Globus pallidus (tissue), 1 donor: ENCODE measurements around the gene RAB31.
"Not testable (repeated sequence)": the region's sequence is repeated elsewhere in the genome, so short reads cannot be mapped to it uniquely, and the experiment has no call there.

Source experiments
- DNase-seq: peaks from one replicate; pipeline ENCODE4 v3.0.0-alpha.2; 2015; ENCODE audit warnings: low spot score

Gene RAB31

DNA sequence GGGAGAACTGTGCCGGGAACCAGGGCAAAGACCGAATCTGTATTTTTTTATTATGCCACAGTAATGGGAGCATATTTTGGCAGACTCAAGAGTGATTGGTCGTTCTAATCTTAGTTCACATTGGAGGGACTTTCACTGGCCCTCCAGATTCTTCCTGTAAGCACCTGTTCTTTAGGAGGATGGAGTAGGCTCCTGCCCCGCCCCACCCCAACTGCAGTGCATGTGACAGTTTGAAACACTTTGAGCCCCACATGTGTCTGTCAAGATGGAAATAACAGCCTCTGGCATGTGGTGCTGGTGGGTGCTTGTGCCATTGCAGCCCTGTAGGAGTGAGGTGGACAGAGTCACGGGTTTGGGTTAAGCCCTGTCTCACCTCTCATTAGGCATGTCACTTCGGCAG lies 134.3 kb downstream of the RAB31 start:
- DNase-seq: no peak

DNA sequence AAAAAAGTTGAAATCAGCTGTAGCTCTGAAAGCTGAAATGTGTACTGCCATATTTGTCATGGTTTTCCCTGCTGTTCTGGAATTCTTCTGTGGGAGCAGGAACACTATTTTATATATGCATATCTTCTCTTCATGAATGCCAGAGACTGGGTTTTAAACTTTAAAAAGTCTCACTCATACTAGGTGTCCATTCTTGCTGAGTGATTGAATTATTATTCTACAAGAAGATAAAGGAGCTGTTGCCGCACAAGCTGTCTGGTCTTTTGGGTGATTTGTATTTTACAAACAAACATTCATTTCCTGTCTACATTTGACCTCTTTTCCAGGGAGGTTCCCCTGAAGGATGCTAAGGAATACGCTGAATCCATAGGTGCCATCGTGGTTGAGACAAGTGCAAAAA lies 137.2 kb downstream of the RAB31 start:
- DNase-seq: no peak

DNA sequence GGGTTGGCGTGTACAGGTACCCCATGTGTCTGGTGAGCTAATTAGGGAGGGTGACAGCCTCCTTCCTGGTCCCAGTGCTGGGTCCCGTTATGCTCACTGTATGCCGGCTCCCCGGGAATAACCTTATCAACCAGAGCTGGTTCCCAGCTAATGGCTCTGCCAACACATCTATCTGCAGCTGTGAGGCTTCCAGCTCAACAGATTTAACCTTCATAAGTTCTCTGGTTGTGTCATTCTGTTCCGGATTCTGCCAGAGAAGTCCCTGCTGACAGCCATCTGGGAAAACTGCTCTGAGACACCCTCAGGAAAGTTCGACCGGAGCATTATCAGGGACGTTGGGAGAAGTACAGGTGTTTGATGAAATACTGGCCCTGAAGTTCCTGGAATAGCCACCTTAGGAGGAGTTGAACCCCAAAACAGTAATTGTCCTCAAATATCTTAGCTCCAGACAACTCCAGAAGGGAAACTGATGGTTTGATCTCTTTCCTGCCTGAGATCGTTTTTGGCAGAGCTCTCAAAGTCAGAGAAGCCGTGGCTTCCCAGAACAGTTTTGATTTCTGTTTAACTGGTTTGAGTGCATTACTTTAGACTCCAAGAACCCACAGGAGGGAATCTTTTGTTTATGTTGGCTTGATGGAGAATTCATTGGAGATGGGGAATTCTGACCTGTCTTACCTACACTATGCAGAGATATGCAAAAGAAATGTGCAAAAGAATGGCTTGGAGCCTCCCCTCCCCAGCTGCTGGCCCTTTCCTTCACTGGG lies 138.2 kb downstream of the RAB31 start:
- DNase-seq: no peak

DNA sequence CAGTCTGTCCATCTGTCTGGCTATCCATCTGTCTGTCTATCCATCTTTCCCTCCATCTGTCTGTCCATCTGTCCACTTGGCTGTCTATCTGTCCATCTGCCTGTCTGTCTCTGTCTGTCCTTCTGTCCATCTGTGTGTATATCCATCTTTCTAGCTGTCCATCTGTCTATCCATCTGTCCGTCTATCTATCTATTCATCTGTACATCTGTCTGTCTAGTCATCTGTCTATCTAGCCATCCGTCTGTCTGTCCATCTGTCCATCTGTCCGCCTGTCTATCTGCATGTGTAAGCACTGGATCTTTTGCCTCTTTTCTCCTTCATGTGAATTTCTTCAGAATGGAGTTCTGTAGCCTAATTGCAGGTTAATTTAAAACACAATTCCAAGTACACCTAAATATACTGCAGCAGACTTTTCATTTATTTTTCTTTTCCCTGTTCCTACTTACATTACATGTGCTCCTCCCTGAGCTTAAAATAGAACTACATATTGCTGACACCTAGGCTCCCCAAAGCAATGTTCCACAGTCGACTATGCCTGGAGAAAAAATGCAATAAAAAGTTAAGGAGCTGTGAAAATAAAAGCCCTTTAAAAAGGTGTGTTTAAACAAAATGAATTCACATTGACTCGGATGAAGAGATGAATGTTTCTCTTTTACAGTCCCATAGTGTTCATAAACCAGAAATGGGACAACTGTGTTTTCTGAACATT lies 140.2 kb downstream of the RAB31 start:
- no peak for DNase-seq

DNA sequence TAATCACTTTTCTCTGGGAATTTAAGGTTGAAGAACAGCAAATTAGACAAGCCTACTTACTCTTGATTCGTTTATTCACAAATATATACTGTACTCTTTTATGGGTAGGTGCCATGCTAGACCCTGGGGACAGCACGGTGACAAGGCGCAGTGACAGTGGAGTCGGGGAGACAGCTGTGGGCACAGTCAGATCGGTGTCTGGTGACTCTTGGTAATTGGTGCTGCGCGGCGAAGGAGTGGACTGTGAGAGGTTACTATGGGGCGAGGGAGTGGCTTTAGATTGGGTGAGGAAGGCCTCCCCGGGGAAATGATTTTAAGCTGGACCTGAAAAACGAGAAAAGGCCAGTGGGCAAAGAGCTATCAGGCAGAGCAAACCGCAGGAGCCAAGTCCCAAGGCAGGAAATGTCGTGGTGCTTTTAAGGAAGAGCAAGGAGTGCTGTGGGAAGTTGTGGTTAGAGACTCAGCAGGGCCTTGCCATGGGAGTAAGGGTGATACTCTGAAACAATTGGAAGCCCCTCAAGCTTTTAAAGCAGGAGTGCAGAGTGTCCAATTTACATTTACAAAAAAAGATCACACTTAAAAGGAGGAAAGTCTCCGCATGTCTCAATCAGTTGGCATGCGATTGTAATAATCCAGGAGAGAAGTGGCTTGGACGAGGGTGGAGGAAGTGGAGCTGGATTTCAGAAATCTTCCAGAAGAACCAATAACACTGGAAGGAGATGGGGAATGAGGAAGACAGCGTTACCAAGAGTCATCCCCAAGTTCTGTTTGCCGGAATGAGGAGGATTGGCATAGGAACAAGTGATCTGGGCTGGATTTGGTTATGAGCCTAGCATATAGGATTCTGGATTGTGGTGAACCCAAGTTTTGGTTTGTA lies 141.5 kb downstream of the RAB31 start:
- DNase-seq: no peak

DNA sequence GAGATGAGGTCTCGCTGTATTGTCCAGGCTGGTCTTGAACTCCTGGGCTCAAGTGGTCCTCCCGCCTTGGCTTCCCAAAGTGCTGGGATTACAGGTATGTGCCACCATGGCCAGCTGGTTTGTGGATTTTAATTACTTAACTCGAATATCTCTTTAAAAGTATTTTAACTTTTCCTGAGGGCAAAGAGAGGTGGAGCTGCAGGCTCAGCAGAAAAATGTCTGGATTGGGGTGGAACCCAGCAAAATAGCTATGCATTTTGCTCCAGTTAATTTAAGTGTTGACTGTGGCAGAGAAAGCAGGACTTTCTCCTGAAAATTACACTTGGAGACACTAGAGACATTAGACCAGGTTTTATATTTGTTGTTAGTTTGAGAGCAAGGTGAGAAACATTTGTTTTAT lies 142.2 kb downstream of the RAB31 start:
- DNase-seq: no peak

DNA sequence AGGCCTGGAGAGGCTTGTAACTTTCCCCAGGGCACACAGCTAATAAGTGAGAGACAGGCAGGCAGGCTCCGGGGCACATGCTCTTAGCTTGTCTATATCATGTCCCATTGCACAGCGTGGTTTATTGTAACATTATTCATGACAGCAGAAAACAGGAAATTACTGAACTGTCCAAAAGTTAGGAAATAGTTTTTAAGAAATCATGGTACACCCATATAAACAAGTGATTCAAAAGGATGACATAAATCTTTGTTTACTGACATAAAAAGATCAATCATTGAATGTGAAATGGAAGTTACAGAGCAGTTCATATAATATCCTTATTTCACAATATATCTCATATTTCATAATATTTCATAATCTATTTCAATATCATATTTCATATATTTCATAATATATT lies 143.4 kb downstream of the RAB31 start:
- no peak for DNase-seq

DNA sequence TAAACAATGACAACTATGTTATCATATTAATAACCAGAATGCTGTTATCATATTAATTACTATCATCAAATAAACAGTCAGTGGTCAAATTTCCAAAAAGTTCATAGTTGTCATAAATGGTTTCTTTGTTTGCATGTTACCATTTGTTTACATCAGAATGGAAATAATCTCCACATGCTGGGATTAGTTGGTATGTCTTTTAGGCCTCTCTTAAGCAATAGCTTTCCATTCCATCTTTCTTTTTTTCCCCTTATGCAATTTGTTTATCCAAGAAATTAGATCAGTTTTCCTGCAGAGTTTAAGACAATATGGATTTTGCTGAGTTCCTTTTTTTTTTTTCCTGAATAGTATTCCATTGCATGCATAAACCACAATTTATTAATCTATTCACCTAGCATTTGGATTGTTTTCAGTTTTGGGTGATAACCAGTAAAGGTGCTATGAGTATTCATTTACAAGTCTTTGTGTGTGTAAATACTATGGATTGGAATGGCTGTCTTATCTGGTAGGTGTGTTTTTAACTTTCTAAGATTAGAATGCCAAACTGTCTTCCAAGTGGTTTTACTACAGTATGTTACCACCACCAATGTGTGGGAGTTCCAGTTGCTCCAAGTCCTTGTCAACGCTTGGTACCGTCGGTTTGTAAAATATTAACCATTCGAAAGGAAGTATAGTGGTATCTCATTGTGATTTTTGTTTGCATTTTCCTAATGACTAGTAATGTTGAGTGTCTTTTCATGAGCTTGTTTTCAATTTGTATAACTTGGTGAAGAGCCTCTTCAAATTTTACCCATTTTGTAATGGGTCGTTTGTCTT lies 144.4 kb downstream of the RAB31 start:
- DNase-seq: no peak

DNA sequence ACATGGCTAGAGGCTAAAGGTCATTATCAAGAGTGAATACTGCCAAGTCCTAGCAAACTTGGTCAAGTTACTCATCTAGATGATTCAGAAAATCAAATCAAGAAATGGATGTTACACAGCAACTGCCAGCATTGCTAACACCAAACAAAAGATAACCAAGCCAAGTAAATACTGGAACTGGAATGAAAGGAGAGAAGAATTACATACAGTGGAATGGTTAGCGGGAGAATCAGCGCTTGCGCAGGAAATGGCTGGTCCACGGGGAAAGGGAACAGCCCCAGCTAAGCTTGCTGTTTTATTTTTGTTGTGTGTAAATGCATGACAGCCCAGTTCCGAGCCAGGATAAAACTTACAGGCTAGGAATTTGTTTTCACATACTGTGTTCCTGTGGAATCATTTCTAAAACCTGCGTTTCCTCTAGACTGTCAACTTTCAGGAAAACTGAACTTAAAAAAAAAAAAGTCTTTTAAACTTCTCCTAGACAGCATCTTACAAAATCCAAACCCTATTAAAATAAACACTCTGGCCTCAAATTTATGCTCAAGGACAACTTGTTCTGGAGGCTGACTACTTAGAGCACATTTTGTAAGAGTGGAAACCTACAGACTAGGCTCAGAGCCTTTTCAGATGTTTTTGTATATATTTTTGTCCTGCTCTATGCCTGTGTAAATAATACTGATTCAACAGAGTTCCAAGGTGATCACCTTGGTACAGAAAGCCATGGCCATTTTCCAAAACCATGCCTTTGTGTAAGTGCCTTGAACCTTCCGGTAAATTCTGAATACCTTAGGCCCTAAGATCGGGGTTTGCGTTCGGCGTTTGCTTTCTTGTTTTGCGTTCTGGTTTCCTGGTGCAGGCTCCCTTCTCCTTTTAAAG lies 146.9 kb downstream of the RAB31 start:
- DNase-seq: no peak

DNA sequence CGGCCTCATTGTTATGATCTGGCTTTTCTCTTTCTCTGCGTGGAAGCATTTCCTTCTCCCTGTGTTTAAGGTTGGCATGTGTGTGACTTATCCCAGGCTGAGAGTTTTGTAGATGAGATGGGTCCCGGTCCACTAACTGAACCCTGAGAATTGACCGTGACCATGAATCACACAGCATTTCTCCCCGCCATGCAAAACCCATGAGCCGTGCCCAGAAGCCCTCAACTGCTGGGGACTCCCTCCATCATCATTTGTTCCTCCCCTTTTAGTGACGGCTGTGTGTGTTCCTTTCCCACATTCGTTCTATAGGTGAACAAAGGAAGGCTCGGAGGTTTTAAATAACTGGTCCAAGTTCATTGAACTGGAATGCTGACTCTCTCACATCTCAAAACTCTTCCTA lies 147.6 kb downstream of the RAB31 start:
- DNase-seq: no peak

DNA sequence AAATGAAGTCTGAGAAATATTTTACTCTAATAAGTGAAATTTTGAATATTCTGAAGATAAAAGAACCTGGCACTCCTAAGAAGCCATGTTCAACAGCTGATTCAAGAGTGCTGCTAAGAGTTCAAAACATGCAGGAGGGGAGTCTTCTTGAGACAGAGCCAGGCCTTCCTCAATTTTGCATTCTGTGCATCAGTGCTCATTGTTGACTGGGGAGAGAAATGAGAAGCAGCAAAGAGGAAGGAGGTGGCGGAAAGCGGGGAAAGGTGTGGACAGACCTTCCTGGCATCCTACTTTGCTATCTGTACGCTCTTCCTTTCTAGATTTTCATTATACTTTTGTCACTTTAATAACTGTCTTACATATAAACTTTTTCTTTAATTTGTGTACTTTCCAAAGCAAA lies 148.0 kb downstream of the RAB31 start:
- DNase-seq: no peak

DNA sequence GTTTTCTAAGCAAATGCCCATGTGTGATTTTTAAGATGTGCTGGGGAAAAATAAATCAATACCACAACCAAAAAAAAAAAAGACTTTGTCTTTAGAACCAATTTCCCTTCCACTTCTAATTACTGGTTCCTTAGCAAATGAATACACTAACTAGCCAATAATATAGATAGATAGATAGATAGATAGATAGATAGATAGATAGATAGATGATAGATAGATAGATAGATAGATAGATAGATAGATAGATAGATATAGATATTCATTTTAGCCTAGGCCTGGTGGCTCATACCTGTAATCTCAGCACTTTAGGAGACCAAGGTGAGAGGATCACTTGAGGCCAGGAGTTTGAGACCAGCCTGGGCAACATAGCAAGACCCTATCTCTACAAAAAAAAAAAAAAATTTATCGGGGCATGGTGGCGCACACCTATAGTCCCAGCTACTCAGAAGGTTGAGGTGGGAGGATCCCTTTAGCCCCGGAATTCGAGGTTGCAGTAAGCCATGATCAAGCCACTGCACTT lies 149.4 kb downstream of the RAB31 start:
- not testable (repeated sequence) for DNase-seq

DNA sequence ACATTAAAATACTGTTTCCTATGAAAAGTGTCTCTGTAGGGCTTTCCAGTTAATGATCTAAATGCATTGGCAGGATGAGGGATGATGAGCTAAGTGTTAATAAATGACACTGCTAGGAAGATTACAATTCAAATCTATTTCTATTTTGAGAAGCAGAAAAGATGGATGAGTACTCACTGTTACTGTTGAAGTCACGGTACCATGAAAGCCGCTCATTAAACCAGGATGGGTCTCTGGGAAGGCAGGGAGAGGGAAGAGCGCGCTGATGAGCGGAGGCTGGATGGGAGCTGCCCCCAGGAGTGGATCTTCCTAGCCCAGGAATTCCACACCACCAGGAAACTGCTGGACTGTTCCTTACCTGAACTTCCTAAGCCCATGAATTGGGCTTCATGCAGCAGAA lies 150.5 kb downstream of the RAB31 start:
- no peak for DNase-seq

DNA sequence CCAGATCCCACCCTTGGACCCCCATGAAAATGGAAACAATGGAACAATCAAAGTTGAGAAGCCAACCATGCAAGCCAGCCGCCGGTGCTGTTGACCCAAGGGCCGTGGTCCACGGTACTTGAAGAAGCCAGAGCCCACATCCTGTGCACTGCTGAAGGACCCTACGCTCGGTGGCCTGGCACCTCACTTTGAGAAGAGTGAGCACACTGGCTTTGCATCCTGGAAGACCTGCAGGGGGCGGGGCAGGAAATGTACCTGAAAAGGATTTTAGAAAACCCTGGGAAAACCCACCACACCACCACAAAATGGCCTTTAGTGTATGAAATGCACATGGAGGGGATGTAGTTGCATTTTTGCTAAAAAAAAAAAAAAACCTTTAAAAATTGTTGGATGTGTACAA lies 151.1 kb downstream of the RAB31 start:
- DNase-seq: no peak

DNA sequence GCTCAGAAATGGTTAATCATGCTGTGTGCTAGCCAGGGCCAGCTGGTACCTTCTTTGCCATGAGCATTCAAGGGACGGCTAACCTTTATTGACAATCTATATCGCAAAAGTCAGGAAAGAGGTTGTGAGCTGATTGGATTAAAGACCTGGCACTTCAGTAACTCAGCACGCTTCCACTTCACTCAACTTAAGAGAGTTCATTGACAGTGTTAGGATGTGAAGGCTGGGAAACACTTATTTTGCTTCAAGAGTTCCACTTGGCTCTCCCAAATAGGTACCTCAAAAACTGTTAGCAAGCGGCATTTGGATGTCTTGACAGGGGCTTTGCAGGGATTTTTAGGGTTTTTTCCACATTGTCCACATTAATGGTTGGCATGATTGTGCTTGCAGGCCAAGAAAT lies 152.6 kb downstream of the RAB31 start:
- no peak for DNase-seq

DNA sequence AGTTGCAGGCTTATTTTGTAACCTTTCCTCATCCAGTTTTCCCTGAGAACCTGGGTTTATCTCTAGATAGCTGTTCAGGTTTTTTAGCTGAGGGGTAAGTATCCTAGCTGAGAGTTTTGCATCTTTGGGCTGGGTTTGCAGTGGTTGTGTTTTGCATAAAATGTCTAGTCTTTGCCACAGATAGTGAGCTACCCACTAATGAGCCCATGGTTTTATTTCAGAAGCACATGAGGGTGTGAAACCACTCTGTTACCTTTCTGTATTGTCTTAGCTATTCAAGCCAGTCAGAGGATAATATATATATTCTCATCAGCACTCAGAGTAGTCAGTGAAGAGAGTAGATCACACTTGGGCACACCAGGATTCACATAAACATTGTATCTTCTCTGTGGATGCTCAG lies 153.1 kb downstream of the RAB31 start:
- DNase-seq: no peak

DNA sequence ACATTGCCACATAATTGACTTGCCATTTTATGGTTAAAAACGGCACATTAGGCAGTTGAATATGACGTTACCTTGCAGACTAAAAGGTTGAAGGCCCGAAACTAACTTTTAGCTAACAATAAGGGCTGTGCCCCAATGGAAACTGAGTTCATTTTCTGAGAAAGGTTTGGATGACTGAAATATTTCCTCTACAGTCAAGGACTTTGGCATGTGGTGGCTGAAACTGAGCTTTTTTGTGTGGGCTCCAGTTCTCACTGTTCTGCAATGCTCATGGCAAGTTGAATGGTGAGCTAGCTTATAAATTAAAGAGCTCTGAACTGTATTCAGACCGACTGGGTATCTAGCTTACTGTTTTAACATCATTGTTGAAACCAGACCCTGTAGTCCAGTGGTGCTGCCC lies 153.8 kb downstream of the RAB31 start:
- no peak for DNase-seq

DNA sequence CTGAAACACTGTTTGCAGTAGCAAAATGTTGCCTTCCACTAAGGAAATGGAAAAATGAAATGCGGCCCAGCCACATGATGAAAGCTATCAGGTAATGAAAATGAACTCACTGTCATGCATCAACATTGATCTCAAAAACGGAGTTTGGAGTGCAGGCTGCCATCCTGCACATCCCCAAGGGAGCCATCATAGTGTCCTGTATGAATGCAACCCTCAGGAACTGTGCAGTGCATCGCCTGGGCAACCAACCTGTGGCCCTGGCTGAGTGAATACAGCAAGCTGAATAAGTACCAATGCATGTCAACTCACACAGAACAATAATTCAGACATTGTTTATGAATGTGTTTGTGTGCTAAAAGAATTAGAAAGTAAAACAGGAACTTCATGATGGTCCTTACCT lies 154.6 kb downstream of the RAB31 start:
- no peak for DNase-seq

DNA sequence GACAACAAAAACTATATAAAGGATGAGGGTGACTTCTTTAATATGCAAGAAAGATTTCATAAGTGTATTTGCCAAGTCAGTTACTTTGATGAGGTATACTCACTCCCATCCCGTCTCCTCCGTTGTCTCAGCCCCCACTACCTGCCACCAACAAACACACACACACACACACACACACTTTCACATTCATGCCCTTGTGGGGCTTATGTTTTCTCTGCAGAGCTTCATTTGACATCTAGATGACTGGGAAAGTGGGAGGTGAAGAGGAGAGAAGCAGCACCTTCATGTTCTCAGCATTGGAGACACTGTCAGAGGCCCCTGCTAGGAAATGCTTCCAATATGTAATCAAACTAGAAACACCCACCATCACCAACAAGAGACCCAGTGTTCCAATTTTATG lies 155.2 kb downstream of the RAB31 start:
- DNase-seq: no peak

DNA sequence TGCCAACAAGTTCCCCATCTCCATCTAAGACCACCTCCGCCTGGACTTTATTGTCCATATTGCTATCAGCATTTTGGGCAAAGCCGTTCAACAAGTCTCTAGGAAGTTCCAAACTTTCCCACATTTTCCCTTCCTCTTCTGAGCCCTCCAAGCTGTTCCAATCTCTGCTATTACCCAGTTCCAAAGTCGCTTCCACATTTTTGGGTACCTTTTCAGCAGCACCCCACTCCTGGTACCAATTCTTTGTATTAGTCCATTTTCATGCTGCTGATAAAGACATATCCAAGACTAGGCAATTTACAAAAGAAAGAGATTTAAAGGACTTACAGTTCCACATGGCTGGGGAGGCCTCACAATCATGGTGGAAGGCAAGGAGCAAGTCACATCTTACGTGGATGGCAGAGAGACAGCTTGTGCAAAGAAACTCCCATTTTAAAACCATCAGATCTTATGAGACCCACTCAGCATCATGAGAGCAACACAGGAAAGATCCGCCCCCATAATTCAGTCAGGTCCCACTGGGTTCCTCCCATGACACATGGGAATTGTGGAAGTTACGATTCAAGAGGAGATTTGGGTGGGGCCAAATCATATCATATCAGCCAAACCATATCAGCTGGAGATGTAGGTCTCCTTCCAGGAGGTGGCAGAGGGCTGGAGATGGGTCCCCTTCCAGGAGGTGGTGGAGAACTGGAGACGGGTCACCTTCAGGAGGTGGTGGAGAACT lies 157.8 kb downstream of the RAB31 start:
- no peak for DNase-seq
